Astrocyte of the spinal cord (primary cell): Measurements from ENCODE around the gene SMYD3.

Source experiments
- DNase-seq: peaks from one replicate; pipeline ENCODE4 v3.0.0; 2011; ENCODE audit warnings: low read depth, low spot score
- H3K4me3 ChIP-seq: 2 replicates; pipeline ENCODE4 v1.5.1; 2011; ENCODE audit warnings: low read depth, mild to moderate bottlenecking, low read length, moderate library complexity
- in situ Hi-C: cut with HindIII; loops from 2 replicates; pipeline ENCODE4 v1.10.0; 2017; ENCODE audit warnings: low sequenced_read_pairs
- TF ChIP-seq, protein P1 (sequence below): IDR thresholded peaks from 2 replicates; pipeline ENCODE4 v1.5.1; 2012; ENCODE audit warnings: low read depth, mild to moderate bottlenecking, low read length, inconsistent platforms

The SMYD3 gene

DNA sequence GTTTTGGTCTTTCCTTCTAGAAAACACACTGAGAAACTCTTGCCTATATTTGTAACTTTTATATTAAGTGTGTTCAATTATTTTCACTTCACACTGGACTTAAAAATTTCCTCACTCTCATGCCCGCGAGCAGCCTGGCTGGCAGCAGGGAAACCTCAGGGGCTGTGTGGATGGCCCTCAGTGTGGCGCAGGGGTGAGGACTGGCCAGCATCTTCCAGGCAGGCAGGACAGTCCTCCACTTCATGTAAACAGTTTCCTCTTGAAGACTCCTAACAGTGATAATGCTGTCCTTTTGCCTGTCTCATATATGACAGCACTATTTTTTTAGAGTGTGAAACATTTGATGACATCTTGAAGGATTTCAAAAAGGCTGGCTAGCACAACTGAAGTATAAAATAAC is 733.7 kb downstream of the SMYD3 start:
- no peak overlapping the region for H3K4me3 ChIP-seq
- in situ Hi-C loops: no loop called here
- TF ChIP-seq, protein P1, sequence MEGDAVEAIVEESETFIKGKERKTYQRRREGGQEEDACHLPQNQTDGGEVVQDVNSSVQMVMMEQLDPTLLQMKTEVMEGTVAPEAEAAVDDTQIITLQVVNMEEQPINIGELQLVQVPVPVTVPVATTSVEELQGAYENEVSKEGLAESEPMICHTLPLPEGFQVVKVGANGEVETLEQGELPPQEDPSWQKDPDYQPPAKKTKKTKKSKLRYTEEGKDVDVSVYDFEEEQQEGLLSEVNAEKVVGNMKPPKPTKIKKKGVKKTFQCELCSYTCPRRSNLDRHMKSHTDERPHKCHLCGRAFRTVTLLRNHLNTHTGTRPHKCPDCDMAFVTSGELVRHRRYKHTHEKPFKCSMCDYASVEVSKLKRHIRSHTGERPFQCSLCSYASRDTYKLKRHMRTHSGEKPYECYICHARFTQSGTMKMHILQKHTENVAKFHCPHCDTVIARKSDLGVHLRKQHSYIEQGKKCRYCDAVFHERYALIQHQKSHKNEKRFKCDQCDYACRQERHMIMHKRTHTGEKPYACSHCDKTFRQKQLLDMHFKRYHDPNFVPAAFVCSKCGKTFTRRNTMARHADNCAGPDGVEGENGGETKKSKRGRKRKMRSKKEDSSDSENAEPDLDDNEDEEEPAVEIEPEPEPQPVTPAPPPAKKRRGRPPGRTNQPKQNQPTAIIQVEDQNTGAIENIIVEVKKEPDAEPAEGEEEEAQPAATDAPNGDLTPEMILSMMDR: no peak
- no peak for DNase-seq

DNA sequence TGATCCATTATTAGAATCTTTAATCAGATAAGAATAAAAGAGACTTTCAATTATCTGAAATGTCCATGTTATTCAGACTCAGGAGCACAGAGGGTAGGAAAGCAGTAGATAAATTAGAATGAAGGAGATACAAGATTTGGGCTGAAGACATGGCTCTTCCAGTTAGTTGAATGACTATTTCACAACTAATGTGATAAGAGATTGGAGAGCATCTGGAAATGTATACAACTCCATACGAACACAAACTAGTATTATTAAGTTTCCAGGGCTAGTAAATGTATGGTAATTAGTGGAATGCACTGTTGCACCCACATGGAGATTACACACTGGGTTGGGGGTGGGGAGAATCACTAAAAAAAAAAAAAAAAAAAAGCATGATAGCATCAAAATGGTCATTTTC is 734.3 kb downstream of the SMYD3 start:
- TF ChIP-seq, protein P1: no peak
- DNase-seq: no peak
- in situ Hi-C loops: no loop called here
- H3K4me3 ChIP-seq: no peak overlapping the region

DNA sequence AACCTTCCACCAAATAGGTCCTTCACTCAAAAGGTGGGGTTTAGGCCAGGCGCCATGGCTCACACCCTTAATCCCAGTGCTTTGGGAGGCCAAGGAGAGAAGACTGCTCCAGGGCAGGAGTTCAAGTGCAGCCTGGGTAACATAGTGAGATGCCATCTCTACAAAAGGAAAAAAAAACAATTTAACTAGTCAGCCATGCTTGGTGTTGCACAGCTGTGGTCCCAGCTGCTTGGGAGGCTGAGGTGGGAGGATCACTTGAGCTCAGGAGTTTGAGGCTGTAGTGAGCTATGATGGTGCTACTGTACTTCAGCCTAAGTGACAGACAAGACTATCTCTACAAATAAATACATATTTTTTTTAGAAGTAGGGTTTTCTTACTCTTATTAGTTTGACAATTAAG is 734.8 kb downstream of the SMYD3 start:
- in situ Hi-C loops: no loop called here
- no peak for DNase-seq
- no peak overlapping the region for H3K4me3 ChIP-seq
- TF ChIP-seq, protein P1: no peak

DNA sequence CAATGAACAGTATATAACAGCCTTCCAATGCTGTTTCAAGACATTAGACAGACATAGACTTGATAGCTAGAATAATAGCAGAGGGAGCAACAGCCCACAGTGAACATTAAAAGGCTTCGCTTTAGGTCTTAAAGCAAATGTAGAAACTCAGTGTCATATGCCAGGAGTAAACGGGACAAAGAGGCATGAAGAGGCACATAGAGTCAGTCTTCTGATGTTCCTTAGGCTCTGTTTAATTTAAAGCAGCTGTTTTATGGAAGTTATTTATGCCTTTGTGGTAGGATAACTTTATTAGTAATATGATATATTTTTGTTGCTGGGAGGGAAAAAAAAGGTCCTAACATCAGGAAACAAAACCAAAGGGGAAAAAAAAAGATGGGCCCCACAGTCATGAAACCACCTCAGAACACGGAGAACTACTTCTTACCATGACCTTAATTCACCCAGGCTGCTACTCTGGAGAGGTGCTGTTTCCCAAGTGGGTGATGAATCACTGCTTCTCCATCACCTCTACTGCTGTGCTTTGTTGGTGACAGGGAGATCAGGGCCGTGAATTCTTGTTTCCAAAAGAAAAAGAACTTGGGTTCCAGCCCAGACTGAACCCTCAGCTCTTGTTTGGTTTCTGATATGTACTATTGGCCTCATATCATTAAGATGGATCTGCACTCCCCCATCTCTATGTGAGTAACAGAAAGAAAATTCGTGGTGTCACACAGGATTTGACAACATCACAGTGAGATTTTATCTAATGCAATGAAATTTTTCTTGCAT is 735.4 kb downstream of the SMYD3 start:
- in situ Hi-C loops: no loop called here
- H3K4me3 ChIP-seq: no peak overlapping the region
- TF ChIP-seq, protein P1: no peak
- peak; percentile 93 for DNase-seq

DNA sequence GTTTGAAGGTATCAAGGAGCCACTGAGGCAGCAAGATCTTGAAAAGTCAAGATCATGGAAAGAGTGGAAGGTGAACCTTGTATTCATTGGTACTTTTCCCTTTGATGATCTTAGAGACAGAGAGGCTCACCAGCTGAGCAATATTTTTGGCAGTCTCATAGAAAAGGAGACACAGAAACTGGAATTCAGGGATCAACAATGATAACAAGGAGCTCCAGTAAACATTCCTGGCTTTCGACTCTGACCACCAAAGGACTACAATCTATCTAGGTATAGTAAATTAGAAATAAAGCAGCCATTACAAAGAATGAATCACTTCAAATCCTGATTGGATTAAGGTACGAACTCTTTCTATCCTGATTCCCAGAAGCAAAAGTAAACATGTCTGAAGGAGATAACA is 736.9 kb downstream of the SMYD3 start:
- in situ Hi-C loops: no loop called here
- DNase-seq: no peak
- TF ChIP-seq, protein P1: no peak
- H3K4me3 ChIP-seq: no peak overlapping the region

DNA sequence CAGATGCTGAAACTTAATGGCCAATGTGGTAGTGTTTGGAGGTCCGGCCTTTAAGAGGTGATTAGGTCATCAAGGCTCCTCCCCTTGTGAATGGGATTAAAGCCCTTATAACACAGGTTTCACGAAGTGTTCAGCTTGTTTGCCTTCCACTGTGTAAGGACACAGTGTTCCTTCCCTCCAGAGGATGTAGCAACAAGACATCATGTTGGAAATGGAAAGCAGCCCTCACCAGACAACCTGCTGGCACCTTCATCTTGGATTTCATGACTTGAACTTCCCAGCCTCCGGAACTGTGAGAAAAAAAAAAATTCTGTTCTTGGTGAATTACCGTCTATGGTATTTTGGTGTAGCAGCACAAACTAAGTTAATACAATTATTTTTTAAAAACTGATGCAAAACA is 738.5 kb downstream of the SMYD3 start:
- in situ Hi-C loops: no loop called here
- no peak for DNase-seq
- TF ChIP-seq, protein P1: no peak
- H3K4me3 ChIP-seq: no peak overlapping the region
